GM12891 (cell line): ENCODE results near the gene RPH3AL.

ENCODE experiments used
- DNase-seq: peaks from one replicate; pipeline ENCODE4 v3.0.0; 2011; ENCODE audit warnings: low spot score; ENCODE audit not compliant: insufficient read length
- FAIRE-seq: peaks from 2 replicates; lab custom pipeline; 2011; peaks lifted over from hg19 to GRCh38; lab: Jason Lieb, UNC
- PAX5 ChIP-seq: IDR thresholded peaks from 2 replicates; pipeline ENCODE4 v1.6.1; 2011; ENCODE audit warnings: low read length, moderate library complexity, mild to moderate bottlenecking; ENCODE audit not compliant: insufficient read depth, severe bottlenecking
- POLR2A ChIP-seq: IDR thresholded peaks from 2 replicates; pipeline ENCODE4 v1.6.1; 2011; ENCODE audit warnings: low read depth, low read length, control low read depth
- POLR2AphosphoS5 ChIP-seq: IDR thresholded peaks from 2 replicates; pipeline ENCODE4 v1.6.1; 2011; ENCODE audit warnings: low read depth, low read length, control low read depth
- POU2F2 ChIP-seq: IDR thresholded peaks from 2 replicates; pipeline ENCODE4 v1.6.1; 2011; ENCODE audit warnings: low read depth, mild to moderate bottlenecking, control low read depth, low read length, moderate library complexity
- SPI1 ChIP-seq: IDR thresholded peaks from 2 replicates; pipeline ENCODE4 v1.6.1; 2011; ENCODE audit warnings: low read depth, low read length, control low read depth
- TAF1 ChIP-seq: IDR thresholded peaks from 2 replicates; pipeline ENCODE4 v1.6.1; 2011; ENCODE audit warnings: low read depth, low read length, control low read depth

RPH3AL gene

GRCh38 chr17:364308-364707, 11.7 kb upstream of the RPH3AL start:
- DNase-seq (no peak), FAIRE-seq (no peak)
- TF ChIP-seq SPI1 (no peak), POLR2AphosphoS5 (no peak), POU2F2 (no peak), PAX5 (no peak), POLR2A (no peak), TAF1 (no peak)

- no peak for DNase-seq
- TF ChIP-seq SPI1 (no peak), POLR2AphosphoS5 (no peak), POU2F2 (no peak), POLR2A (no peak), PAX5 (no peak), TAF1 (no peak)
- FAIRE-seq = no peak
Observed at GRCh38 chr17:362721-363120, 10.1 kb upstream of the RPH3AL start.

GRCh38 chr17:360092-360750, 7.6 kb upstream of the RPH3AL start:
- DNase-seq (no peak), FAIRE-seq (no peak)
- TF ChIP-seq POLR2A = no peak

GRCh38 chr17:358491-359151, 6.0 kb upstream of the RPH3AL start:
- no peak for FAIRE-seq
- TF ChIP-seq SPI1 = no peak
- TF ChIP-seq POLR2AphosphoS5 = no peak
- no peak for TF ChIP-seq TAF1
- no peak for TF ChIP-seq POU2F2
- no peak for TF ChIP-seq PAX5
- TF ChIP-seq POLR2A = no peak
- DNase-seq = no peak

- TF ChIP-seq POLR2AphosphoS5 = no peak
- FAIRE-seq (no peak), DNase-seq (no peak)
Observed at GRCh38 chr17:357644-358043, 5.0 kb upstream of the RPH3AL start.

GRCh38 chr17:356671-357434, 4.2 kb upstream of the RPH3AL start:
- TF ChIP-seq PAX5 = no peak
- TF ChIP-seq POU2F2 = no peak
- no peak for TF ChIP-seq TAF1
- TF ChIP-seq POLR2A = no peak
- no peak for TF ChIP-seq SPI1
- no peak for TF ChIP-seq POLR2AphosphoS5
- no peak for FAIRE-seq
- no peak for DNase-seq

- no peak for DNase-seq
- no peak for FAIRE-seq
Observed at GRCh38 chr17:354651-355556, 2.3 kb upstream of the RPH3AL start.

GRCh38 chr17:353838-354234, 1.2 kb upstream of the RPH3AL start:
- DNase-seq = no peak
- no peak for FAIRE-seq
- TF ChIP-seq POU2F2 (no peak), POLR2A (no peak), PAX5 (no peak), SPI1 (no peak), POLR2AphosphoS5 (no peak), TAF1 (no peak)

More at GRCh38 chr17:354651-355556, 2.3 kb upstream of the RPH3AL start:
- TF ChIP-seq POU2F2 (no peak), SPI1 (no peak), POLR2AphosphoS5 (no peak), TAF1 (no peak), POLR2A (no peak), PAX5 (no peak)
